Subcutaneous adipose tissue (tissue), 4 donors: ENCODE measurements around the gene LSM14A. TPM values are rescaled to one million over a fixed set of nuclear protein-coding genes. Genes with fewer than 3 reads are reported as not detected.

Experiments
- CTCF ChIP-seq: fragments of 450-650 bp; IDR thresholded peaks from one replicate; pipeline ENCODE4 v1.5.1; 2016; ENCODE audit warnings: low read depth, mild to moderate bottlenecking, control low read depth, antibody characterized with exemption, moderate library complexity
- total RNA-seq, 4 donors: library from RNA; depleted of rRNA; stranded (reverse); fragments of >200 nt; gene quantifications; one replicate each; pipeline ENCODE4 v1.1.0, GENCODE V29; 2016

The LSM14A gene
- total RNA-seq, 4 donors from 2014 or later, result 60.9 to 113 (median 89.1) TPM

- TF ChIP-seq CTCF, result no peak
Measured at GRCh38 chr19:34134190-34135053, 37.9 kb upstream of the LSM14A start.

GRCh38 chr19:34135054-34135800 is 37.1 kb upstream of the LSM14A start:
- TF ChIP-seq CTCF, result no peak

GRCh38 chr19:34135821-34136611 is 36.3 kb upstream of the LSM14A start:
- no peak for TF ChIP-seq CTCF

GRCh38 chr19:34141025-34141424 is 31.3 kb upstream of the LSM14A start:
- TF ChIP-seq CTCF, result no peak

- TF ChIP-seq CTCF, result no peak
Measured at GRCh38 chr19:34142440-34142839, 29.9 kb upstream of the LSM14A start.

- TF ChIP-seq CTCF, result no peak
Measured at GRCh38 chr19:34145741-34146202, 26.5 kb upstream of the LSM14A start.
